HG02885 (cell line): ENCODE results near the gene ZFAND6.
"Not testable (repeated sequence)": the region's sequence is repeated elsewhere in the genome, so short reads cannot be mapped to it uniquely, and the experiment has no call there.

ENCODE experiments used
- ATAC-seq: cut with Tn5 transposase; IDR thresholded peaks from one replicate; pipeline ENCODE4 v1.9.1; 2021; ENCODE audit warnings: mild to moderate bottlenecking; ENCODE audit not compliant: unreplicated experiment, poor library complexity

ZFAND6 gene

GRCh38 chr15:80093854-80094418 is 34.5 kb downstream of the ZFAND6 start:
- ATAC-seq = no peak

- ATAC-seq = no peak
Observed at GRCh38 chr15:80095511-80095910, 36.0 kb downstream of the ZFAND6 start.

GRCh38 chr15:80095969-80096368 is 36.5 kb downstream of the ZFAND6 start:
- ATAC-seq = no peak

- ATAC-seq = no peak
Observed at GRCh38 chr15:80098341-80098740, 38.9 kb downstream of the ZFAND6 start.

- ATAC-seq = peak; percentile 56
Observed at GRCh38 chr15:80099241-80099640, 39.8 kb downstream of the ZFAND6 start.

GRCh38 chr15:80099662-80100061 is 40.2 kb downstream of the ZFAND6 start:
- ATAC-seq = peak; percentile 79

- ATAC-seq = no peak
Observed at GRCh38 chr15:80100247-80100646, 40.8 kb downstream of the ZFAND6 start.

- no peak for ATAC-seq
Observed at GRCh38 chr15:80105193-80105592, 45.7 kb downstream of the ZFAND6 start.

GRCh38 chr15:80105595-80105994 is 46.1 kb downstream of the ZFAND6 start:
- no peak for ATAC-seq

- no peak for ATAC-seq
Observed at GRCh38 chr15:80106051-80106450, 46.6 kb downstream of the ZFAND6 start.

GRCh38 chr15:80107204-80107603 is 47.7 kb downstream of the ZFAND6 start:
- no peak for ATAC-seq

GRCh38 chr15:80107774-80108173 is 48.3 kb downstream of the ZFAND6 start:
- no peak for ATAC-seq

GRCh38 chr15:80109388-80109787 is 49.9 kb downstream of the ZFAND6 start:
- no peak for ATAC-seq

GRCh38 chr15:80110920-80111319 is 51.4 kb downstream of the ZFAND6 start:
- ATAC-seq = no peak

GRCh38 chr15:80114114-80114513 is 54.6 kb downstream of the ZFAND6 start:
- no peak for ATAC-seq

- ATAC-seq = no peak
Observed at GRCh38 chr15:80115021-80115420, 55.5 kb downstream of the ZFAND6 start.

GRCh38 chr15:80118956-80119355 is 59.5 kb downstream of the ZFAND6 start:
- no peak for ATAC-seq

- no peak for ATAC-seq
Observed at GRCh38 chr15:80120636-80121035, 61.2 kb downstream of the ZFAND6 start.

GRCh38 chr15:80121546-80121945 is 62.1 kb downstream of the ZFAND6 start:
- no peak for ATAC-seq

GRCh38 chr15:80123034-80123433 is 63.6 kb downstream of the ZFAND6 start:
- ATAC-seq = no peak

- ATAC-seq = not testable (repeated sequence)
Observed at GRCh38 chr15:80127253-80127652, 67.8 kb downstream of the ZFAND6 start.

- ATAC-seq = no peak
Observed at GRCh38 chr15:80127911-80128310, 68.4 kb downstream of the ZFAND6 start.

- no peak for ATAC-seq
Observed at GRCh38 chr15:80132382-80132781, 72.9 kb downstream of the ZFAND6 start.
